ENCODE measurements around the gene PRUNE2. TPM values are rescaled to one million over a fixed set of nuclear protein-coding genes. Genes with fewer than 3 reads are reported as not detected.
"Not testable (repeated sequence)": the region's sequence is repeated elsewhere in the genome, so short reads cannot be mapped to it uniquely, and the experiment has no call there.

PRUNE2 gene
- total RNA-seq, 1 donor from 2014 or later = 0.83 TPM

GRCh38 chr9:76605321-76605900 lies 300.5 kb downstream of the PRUNE2 start:
- intact Hi-C loops (cut with micrococcal nuclease) = no loop called here

GRCh38 chr9:76603931-76604570 lies 301.9 kb downstream of the PRUNE2 start:
- intact Hi-C loops (cut with micrococcal nuclease) = no loop called here

- intact Hi-C loops (cut with micrococcal nuclease) = no loop called here
These were observed 302.4 kb downstream of the PRUNE2 start for GRCh38 chr9:76603448-76603895.

- intact Hi-C loops (cut with micrococcal nuclease) = no loop called here
These were observed 303.7 kb downstream of the PRUNE2 start for GRCh38 chr9:76602199-76602598.

GRCh38 chr9:76600007-76600615 lies 305.8 kb downstream of the PRUNE2 start:
- intact Hi-C loops (cut with micrococcal nuclease) = no loop called here

- intact Hi-C loops (cut with micrococcal nuclease) = no loop called here
These were observed 306.9 kb downstream of the PRUNE2 start for GRCh38 chr9:76598981-76599380.

- intact Hi-C loops (cut with micrococcal nuclease) = no loop called here
These were observed 310.3 kb downstream of the PRUNE2 start for GRCh38 chr9:76595645-76596044.

- intact Hi-C loops (cut with micrococcal nuclease) = no loop called here
These were observed 311.0 kb downstream of the PRUNE2 start for GRCh38 chr9:76594764-76595424.

- intact Hi-C loops (cut with micrococcal nuclease) = not testable (repeated sequence)
These were observed 311.8 kb downstream of the PRUNE2 start for GRCh38 chr9:76593961-76594735.

GRCh38 chr9:76592974-76593347 lies 313.0 kb downstream of the PRUNE2 start:
- intact Hi-C loops (cut with micrococcal nuclease) = no loop called here

GRCh38 chr9:76592091-76592973 lies 313.6 kb downstream of the PRUNE2 start:
- intact Hi-C loops (cut with micrococcal nuclease) = no loop called here

GRCh38 chr9:76591256-76591950 lies 314.5 kb downstream of the PRUNE2 start:
- intact Hi-C loops (cut with micrococcal nuclease) = no loop called here

GRCh38 chr9:76588316-76588715 lies 317.6 kb downstream of the PRUNE2 start:
- intact Hi-C loops (cut with micrococcal nuclease) = no loop called here

- intact Hi-C loops (cut with micrococcal nuclease) = no loop called here
These were observed 319.3 kb downstream of the PRUNE2 start for GRCh38 chr9:76586390-76587314.

- intact Hi-C loops (cut with micrococcal nuclease) = no loop called here
These were observed 320.2 kb downstream of the PRUNE2 start for GRCh38 chr9:76585487-76586389.

GRCh38 chr9:76583256-76583655 lies 322.7 kb downstream of the PRUNE2 start:
- intact Hi-C loops (cut with micrococcal nuclease) = no loop called here

- intact Hi-C loops (cut with micrococcal nuclease) = no loop called here
These were observed 324.2 kb downstream of the PRUNE2 start for GRCh38 chr9:76581731-76582130.

- intact Hi-C loops (cut with micrococcal nuclease) = no loop called here
These were observed 325.1 kb downstream of the PRUNE2 start for GRCh38 chr9:76580820-76581219.
